SH-SY5Y (cell line): Measurements from ENCODE around the gene MGAT5B.

Experiments
- GATA2 ChIP-seq: IDR thresholded peaks from 2 replicates; pipeline ENCODE4 v1.6.1; 2011; ENCODE audit warnings: mild to moderate bottlenecking, low read depth, low read length
- GATA3 ChIP-seq: IDR thresholded peaks from 2 replicates; pipeline ENCODE4 v1.6.1; 2011; ENCODE audit warnings: low read depth, mild to moderate bottlenecking, low read length, moderate library complexity

DNA sequence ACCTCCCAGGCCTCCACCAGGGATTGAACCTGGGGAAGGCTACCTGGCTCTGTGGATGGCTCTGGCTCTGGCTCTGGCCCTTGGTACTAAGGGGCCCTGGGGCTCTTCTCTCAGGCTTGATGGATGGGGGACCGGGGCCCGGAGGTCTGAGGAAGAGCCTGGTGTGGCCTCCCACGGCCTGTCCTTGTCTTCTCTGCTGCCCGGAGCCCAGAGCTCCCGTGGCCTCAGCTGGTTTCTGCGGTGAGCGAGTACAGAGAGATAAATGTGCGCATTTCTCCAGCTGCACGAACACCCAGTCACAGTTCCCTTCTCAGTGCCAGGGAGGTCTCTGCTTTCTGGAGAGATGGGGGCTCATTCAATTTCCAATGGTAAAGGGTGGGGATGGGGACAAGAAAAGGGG is 9.2 kb downstream of the MGAT5B start:
- TF ChIP-seq GATA3 (no peak), GATA2 (no peak)
